Upper lobe of left lung (tissue), 6 donors: Measurements from ENCODE around the gene SLC27A1. TPM values are rescaled to one million over a fixed set of nuclear protein-coding genes. Genes with fewer than 3 reads are reported as not detected.

Experiments
- ATAC-seq, 2 donors: fragments of 200-7000 bp; cut with Tn5 transposase; one replicate each; pipeline ENCODE4 v1.9.1; 2022; ENCODE audit warnings: mild to moderate bottlenecking in 2 of 2, moderate library complexity in 2 of 2; ENCODE audit not compliant: low FRiP score in 2 of 2
- DNase-seq, 2 donors: peaks; one replicate each; pipeline ENCODE4 v3.0.0-alpha.2; 2019 to 2020
- H3K27ac ChIP-seq, 4 donors: fragments of 200-600 bp; sonication (generic); one replicate each; pipeline ENCODE4 v1.5.1; 2016 to 2019
- H3K27me3 ChIP-seq, 4 donors: fragments of 200-600 bp; sonication (generic); one replicate each; pipeline ENCODE4 v1.5.1; 2017 to 2019
- H3K36me3 ChIP-seq, 4 donors: fragments of 200-600 bp; sonication (generic); one replicate each; pipeline ENCODE4 v1.5.1; 2016 to 2019
- H3K4me1 ChIP-seq, 4 donors: fragments of 200-600 bp; sonication (generic); one replicate each; pipeline ENCODE4 v1.5.1; 2018 to 2019
- H3K4me3 ChIP-seq, 4 donors: fragments of 200-600 bp; sonication (generic); one replicate each; pipeline ENCODE4 v1.5.1; 2017 to 2019; ENCODE audit warnings: mild to moderate bottlenecking in 2 of 4, moderate library complexity in 1 of 4
- H3K9me3 ChIP-seq, 4 donors: fragments of 200-600 bp; sonication (generic); one replicate each; pipeline ENCODE4 v1.5.1; 2018 to 2019
- EP300 ChIP-seq, 4 donors: sonication (generic); formaldehyde crosslinking; IDR thresholded peaks; one replicate each; pipeline ENCODE4 v1.5.1; 2017; ENCODE audit warnings: antibody characterized with exemption in 4 of 4, control low read depth in 2 of 4
- POLR2A ChIP-seq, 4 donors: fragments of 450-650 bp; IDR thresholded peaks; one replicate each; pipeline ENCODE4 v1.5.1; 2016 to 2017; ENCODE audit warnings: antibody characterized with exemption in 4 of 4, mild to moderate bottlenecking in 2 of 4
- POLR2AphosphoS5 ChIP-seq, 2 donors: sonication (generic); formaldehyde crosslinking; IDR thresholded peaks; one replicate each; pipeline ENCODE4 v1.5.1; 2017; ENCODE audit warnings: antibody characterized with exemption in 2 of 2
- WGBS, 2 donors: methylation state at CpG; one replicate each; pipeline ENCODE4 v1.1.5; 2017 to 2018; 5-methylcytosine and 5-hydroxymethylcytosine counted together
- total RNA-seq, 6 donors: library from RNA; depleted of rRNA in 4 of 6; stranded (reverse); fragments of >200 nt in 4 of 6; gene quantifications; one replicate each; pipeline versions ENCODE4 v1.1.0 to v1.2.1, GENCODE V29; 2016 to 2021
- TF ChIP-seq, protein P1 (sequence below), 6 experiments: fragments of 450-650 bp in 4 of 6; fragments of 200-600 bp in 2 of 6; sonication (generic) in 2 of 6; IDR thresholded peaks; one replicate each; pipeline ENCODE4 v1.5.1; 2016 to 2019; ENCODE audit warnings: antibody characterized with exemption in 6 of 6
- donor health status: DM: no; HTN: no; CAD: no; lungs with moderate emphysema.
- donor health status: DM: no; HTN: yes; CAD: no; lungs with severe emphysema.

Gene SLC27A1
- 10 to 100 TPM; 21.0 to 88.0 (median 30.8) TPM for total RNA-seq

DNA sequence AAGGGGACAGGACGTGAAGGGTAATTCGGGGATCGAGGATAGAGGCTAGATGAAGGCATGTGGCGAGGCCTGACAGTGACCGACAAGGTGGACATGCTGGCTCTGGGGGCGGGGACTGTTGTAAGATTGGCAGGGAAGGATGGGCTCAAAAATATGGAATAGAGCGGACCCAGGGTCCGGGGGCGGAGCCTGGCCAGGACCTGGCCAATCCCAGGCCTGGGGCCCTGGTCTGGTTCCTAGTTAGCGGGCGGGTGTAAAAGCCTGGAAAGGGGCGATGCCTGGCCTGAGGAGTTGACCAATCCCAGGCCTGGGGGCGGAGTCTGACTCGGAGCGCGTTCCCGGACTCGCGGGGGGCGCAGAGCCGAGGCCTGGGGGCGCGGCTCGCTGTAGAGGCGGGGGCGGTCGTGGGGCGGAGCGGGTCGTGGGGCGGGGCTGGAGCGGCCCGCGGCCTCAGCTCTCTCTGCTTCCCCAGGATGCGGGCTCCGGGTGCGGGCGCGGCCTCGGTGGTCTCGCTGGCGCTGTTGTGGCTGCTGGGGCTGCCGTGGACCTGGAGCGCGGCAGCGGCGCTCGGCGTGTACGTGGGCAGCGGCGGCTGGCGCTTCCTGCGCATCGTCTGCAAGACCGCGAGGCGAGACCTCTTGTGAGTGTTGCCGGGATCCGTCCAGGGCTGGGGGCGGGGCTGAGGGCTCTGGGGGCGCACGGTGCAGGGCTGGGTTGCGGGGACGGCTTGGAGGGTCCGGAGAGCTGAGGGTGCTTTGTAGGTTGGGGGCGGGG lies at the start of gene SLC27A1:
TSS of gene SLC27A1 (plus strand) at position 457 of the 774 bp plus-strand sequence. CDS start at position 474, 17 bp downstream.
- 0 to 2% methylated on average over 15 to 33 of the region's 67 CpGs for WGBS, 2 donors
- Histone ChIP-seq H3K9me3 (no peaks in the 10 kb centered on the region), H3K36me3 (no peaks in the 10 kb centered on the region), H3K4me1 (peaks cover 27 to 61% (median 35%) of the 10 kb centered on the region in 4 donors), H3K4me3 (peak within 1 kb of the TSS; percentile 91 to 98 (median 96)), H3K27me3 (no peaks in the 10 kb centered on the region), H3K27ac (peak within 1 kb of the TSS; percentile 70 to 90 (median 86))
- ATAC-seq: peak; percentile 96 to 97
- peak; percentile 97 to 99 for DNase-seq
- TF ChIP-seq POLR2AphosphoS5 (IDR thresholded peaks at IDR 0.05) (peak in 1 of 2 donors; percentile 32), POLR2A (IDR thresholded peaks at IDR 0.05) (peak in 1 of 4 donors; percentile 71), EP300 (IDR thresholded peaks at IDR 0.05) (no peak)
- TF ChIP-seq, protein P1, sequence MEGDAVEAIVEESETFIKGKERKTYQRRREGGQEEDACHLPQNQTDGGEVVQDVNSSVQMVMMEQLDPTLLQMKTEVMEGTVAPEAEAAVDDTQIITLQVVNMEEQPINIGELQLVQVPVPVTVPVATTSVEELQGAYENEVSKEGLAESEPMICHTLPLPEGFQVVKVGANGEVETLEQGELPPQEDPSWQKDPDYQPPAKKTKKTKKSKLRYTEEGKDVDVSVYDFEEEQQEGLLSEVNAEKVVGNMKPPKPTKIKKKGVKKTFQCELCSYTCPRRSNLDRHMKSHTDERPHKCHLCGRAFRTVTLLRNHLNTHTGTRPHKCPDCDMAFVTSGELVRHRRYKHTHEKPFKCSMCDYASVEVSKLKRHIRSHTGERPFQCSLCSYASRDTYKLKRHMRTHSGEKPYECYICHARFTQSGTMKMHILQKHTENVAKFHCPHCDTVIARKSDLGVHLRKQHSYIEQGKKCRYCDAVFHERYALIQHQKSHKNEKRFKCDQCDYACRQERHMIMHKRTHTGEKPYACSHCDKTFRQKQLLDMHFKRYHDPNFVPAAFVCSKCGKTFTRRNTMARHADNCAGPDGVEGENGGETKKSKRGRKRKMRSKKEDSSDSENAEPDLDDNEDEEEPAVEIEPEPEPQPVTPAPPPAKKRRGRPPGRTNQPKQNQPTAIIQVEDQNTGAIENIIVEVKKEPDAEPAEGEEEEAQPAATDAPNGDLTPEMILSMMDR (IDR thresholded peaks at IDR 0.05): no peak

DNA sequence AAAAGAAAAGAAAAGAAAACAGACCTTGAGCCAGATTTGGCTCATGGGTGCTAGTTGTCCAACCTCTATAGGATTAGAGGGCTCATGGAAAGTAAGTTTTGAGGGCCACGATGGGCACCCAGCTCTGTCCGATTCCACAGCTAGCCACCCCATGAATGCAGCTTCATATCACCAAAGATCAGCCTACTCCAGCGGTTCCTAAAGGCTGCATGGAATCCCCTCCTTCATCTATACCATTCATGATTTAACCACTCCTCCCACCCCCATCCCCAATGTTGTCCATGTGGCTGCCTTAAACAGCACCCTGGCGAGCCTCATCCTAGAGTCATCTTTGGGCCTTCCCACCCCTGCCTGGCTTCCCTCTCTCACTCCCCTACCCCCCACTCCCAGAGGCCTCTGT lies 48.4 kb upstream of the SLC27A1 start:
- no peak overlapping the region for H3K27ac ChIP-seq
- H3K4me1 ChIP-seq: peaks cover 5 to 25% (median 11%) of the 10 kb centered on the region in 4 donors
- ATAC-seq (no peak), DNase-seq (no peak)
- TF ChIP-seq, protein P1 (IDR thresholded peaks at IDR 0.05): no peak
- no peak overlapping the region for H3K4me3 ChIP-seq
- no peaks in the 10 kb centered on the region for H3K27me3 ChIP-seq
- WGBS, 2 donors: 95 to 100% methylated on average over 4 of the region's 4 CpGs
- H3K36me3 ChIP-seq: peaks cover 0 to 13% (median 8%) of the 10 kb centered on the region in 4 donors
- no peaks in the 10 kb centered on the region for H3K9me3 ChIP-seq

DNA sequence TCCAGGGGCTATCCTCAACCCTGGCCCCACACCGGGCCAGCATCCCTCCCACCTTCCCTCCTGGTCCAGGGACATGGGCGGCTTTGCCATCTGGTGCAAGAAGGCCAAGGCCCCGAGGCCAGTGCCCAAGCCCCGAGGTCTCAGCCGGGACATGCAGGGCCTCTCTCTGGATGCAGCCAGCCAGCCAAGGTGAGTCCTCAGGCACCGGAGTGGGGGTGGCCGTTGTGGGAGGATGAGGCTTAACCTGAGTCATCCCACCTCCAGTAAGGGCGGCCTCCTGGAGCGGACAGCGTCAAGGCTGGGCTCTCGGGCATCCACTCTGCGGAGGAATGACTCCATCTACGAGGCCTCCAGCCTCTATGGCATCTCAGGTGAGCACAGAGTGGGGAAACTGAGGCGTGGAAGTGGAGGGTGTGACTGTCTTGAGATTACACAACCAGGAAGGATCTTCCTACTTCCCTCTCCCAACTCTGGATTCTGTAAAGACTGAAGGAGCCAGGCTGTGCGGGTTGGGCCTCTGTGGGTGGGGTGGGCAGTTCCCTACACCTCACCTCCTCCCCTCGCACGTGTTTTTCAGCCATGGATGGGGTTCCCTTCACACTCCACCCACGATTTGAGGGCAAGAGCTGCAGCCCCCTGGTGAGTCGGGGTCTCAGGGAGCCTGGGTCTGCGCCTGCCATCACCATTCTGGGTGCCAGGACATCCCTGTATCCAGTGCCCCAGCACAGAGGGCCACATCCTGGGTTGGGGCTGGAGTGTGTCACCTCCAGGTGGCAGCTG lies 46.7 kb upstream of the SLC27A1 start:
- H3K27me3 ChIP-seq: no peaks in the 10 kb centered on the region
- WGBS, 2 donors: 91 to 98% methylated on average over 18 to 19 of the region's 20 CpGs
- peaks cover 5 to 25% (median 11%) of the 10 kb centered on the region in 4 donors for H3K4me1 ChIP-seq
- no peak overlapping the region for H3K27ac ChIP-seq
- DNase-seq (peak in 1 of 2 donors; percentile 69), ATAC-seq (no peak)
- no peak overlapping the region for H3K4me3 ChIP-seq
- H3K36me3 ChIP-seq: peaks cover 0 to 13% (median 8%) of the 10 kb centered on the region in 4 donors
- no peaks in the 10 kb centered on the region for H3K9me3 ChIP-seq
- TF ChIP-seq, protein P1 (IDR thresholded peaks at IDR 0.05): no peak
- TF ChIP-seq EP300 (IDR thresholded peaks at IDR 0.05) (no peak), POLR2AphosphoS5 (IDR thresholded peaks at IDR 0.05) (no peak), POLR2A (IDR thresholded peaks at IDR 0.05) (no peak)

DNA sequence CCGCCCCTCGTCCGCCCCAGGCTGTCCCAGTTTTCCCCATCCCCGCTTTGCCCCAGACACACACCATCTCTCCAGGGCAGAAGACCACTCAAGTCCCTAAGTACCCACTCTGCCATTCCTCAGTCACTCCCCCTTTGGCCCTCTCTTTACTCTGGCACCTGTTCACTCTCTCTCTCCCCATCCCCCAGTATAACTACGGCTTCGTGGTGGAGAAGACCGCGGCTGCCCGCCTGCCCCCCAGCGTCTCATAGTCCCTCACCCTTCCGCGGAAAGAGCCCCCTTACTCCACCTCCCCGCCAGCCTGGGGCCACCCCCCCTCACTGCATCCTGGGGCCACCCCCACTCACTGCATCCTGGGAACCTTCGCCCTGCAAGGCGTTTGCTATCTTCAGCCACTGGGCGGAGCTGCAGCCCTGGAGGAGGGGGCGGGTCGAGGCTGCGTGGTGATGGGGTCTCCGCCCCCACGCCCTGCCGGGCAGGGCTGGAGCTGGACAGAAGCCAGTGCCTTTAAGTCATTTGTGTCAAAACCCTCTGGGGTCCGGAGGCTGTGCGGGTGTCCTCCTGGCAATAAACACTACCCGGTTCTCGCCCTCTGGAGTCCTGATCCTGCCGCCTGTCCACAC lies 45.5 kb upstream of the SLC27A1 start:
- Histone ChIP-seq H3K9me3 (no peaks in the 10 kb centered on the region), H3K36me3 (peaks cover 0 to 13% (median 8%) of the 10 kb centered on the region in 4 donors), H3K27ac (no peak overlapping the region), H3K4me3 (no peak overlapping the region), H3K27me3 (no peaks in the 10 kb centered on the region), H3K4me1 (peaks cover 4 to 18% (median 7%) of the 10 kb centered on the region in 4 donors)
- DNase-seq: peak in 1 of 2 donors; percentile 81
- WGBS, 2 donors: 42 to 44% methylated on average over 17 to 20 of the region's 27 CpGs
- peak in 1 of 2 donors; percentile 57 for ATAC-seq
- TF ChIP-seq, protein P1 (IDR thresholded peaks at IDR 0.05): peak in 2 of 6 experiments; percentile 19 to 20
- no peak for TF ChIP-seq POLR2A (IDR thresholded peaks at IDR 0.05)
